GM23248 (cell line): Measurements from ENCODE around the gene GCK. TPM values are rescaled to one million over a fixed set of nuclear protein-coding genes. Genes with fewer than 3 reads are reported as not detected.
"Not testable (repeated sequence)": the region's sequence is repeated elsewhere in the genome, so short reads cannot be mapped to it uniquely, and the experiment has no call there.

Source experiments
- DNase-seq: peaks from one replicate; pipeline ENCODE4 v3.0.0-alpha.2; 2015
- H2AFZ ChIP-seq: fragments of 200-600 bp; sonication (generic); 2 replicates; pipeline ENCODE4 v1.6.1; 2016; ENCODE audit warnings: antibody characterized with exemption
- H3F3A ChIP-seq: fragments of 200-600 bp; sonication (generic); 2 replicates; pipeline ENCODE4 v1.6.1; 2016; ENCODE audit warnings: mild to moderate bottlenecking, antibody characterized with exemption, mixed run types; ENCODE audit not compliant: insufficient read depth
- H3K27ac ChIP-seq: fragments of 200-600 bp; sonication (generic); 2 replicates; pipeline ENCODE4 v1.5.1; 2016; ENCODE audit warnings: mild to moderate bottlenecking
- H3K27me3 ChIP-seq: fragments of 200-600 bp; sonication (generic); replicated peaks from 2 replicates; pipeline ENCODE4 v1.6.1; 2016; ENCODE audit warnings: mild to moderate bottlenecking; ENCODE audit not compliant: insufficient read depth
- H3K36me3 ChIP-seq: fragments of 200-600 bp; sonication (generic); 2 replicates; pipeline ENCODE4 v1.6.1; 2016; ENCODE audit warnings: low read depth, mild to moderate bottlenecking
- H3K4me1 ChIP-seq: fragments of 200-600 bp; sonication (generic); 2 replicates; pipeline ENCODE4 v1.6.1; 2016; ENCODE audit warnings: mild to moderate bottlenecking; ENCODE audit not compliant: insufficient read depth
- H3K4me2 ChIP-seq: fragments of 200-600 bp; sonication (generic); one replicate; pipeline ENCODE4 v1.6.1; 2016; ENCODE audit warnings: mild to moderate bottlenecking; ENCODE audit not compliant: unreplicated experiment
- H3K4me3 ChIP-seq: fragments of 200-600 bp; sonication (generic); 2 replicates; pipeline ENCODE4 v1.5.1; 2016; ENCODE audit warnings: mild to moderate bottlenecking
- H3K79me2 ChIP-seq: fragments of 200-600 bp; sonication (generic); 2 replicates; pipeline ENCODE4 v1.6.1; 2016; ENCODE audit warnings: mild to moderate bottlenecking; ENCODE audit not compliant: insufficient read depth
- H3K9ac ChIP-seq: fragments of 200-600 bp; sonication (generic); 2 replicates; pipeline ENCODE4 v1.6.1; 2016; ENCODE audit warnings: mild to moderate bottlenecking
- H3K9me2 ChIP-seq: fragments of 200-600 bp; sonication (generic); 2 replicates; pipeline ENCODE4 v1.6.1; 2016; ENCODE audit warnings: mixed run types, mild to moderate bottlenecking, moderate library complexity; ENCODE audit not compliant: insufficient read depth
- H3K9me3 ChIP-seq: fragments of 200-600 bp; sonication (generic); one replicate; pipeline ENCODE4 v1.6.1; 2017; ENCODE audit warnings: low read depth
- H4K20me1 ChIP-seq: fragments of 200-600 bp; sonication (generic); 2 replicates; pipeline ENCODE4 v1.6.0; 2016; ENCODE audit not compliant: insufficient read depth
- EZH2 ChIP-seq: fragments of 200-600 bp; sonication (generic); IDR thresholded peaks from 2 replicates; pipeline ENCODE4 v1.6.1; 2018; ENCODE audit warnings: antibody characterized with exemption, mild to moderate bottlenecking; ENCODE audit not compliant: insufficient read depth, poor library complexity, severe bottlenecking
- EZH2phosphoT487 ChIP-seq: fragments of 200-600 bp; sonication (generic); IDR thresholded peaks from 2 replicates; pipeline ENCODE4 v1.6.1; 2018; ENCODE audit warnings: antibody characterized with exemption, moderate library complexity, mild to moderate bottlenecking, low read depth; ENCODE audit not compliant: insufficient read depth
- WGBS, 2 experiments: methylation state at CpG; one replicate each; pipeline ENCODE4 v1.1.6; 2015 to 2017; ENCODE audit warnings: low lambda C conversion rate in 2 of 2, low coverage in 1 of 2; ENCODE audit errors: missing lambda C conversion rate in 2 of 2; 5-methylcytosine and 5-hydroxymethylcytosine counted together
- in situ Hi-C: fragments of 300-500 bp; cut with MboI; formaldehyde crosslinking; loops from 2 replicates; pipeline ENCODE4 v1.15.0; 2020
- polyA plus RNA-seq: library from polyadenylated mRNA; unstranded; fragments of >200 nt; fragmentation: Nextera tagmentation; extraction: Ambion mirVana; gene quantifications from 2 replicates; pipeline ENCODE4 v1.2.1, GENCODE V29; 2016
- total RNA-seq: library from RNA; depleted of rRNA; stranded (reverse); fragments of >200 nt; shearing (Covaris generic); gene quantifications from 2 replicates; pipeline ENCODE4 v1.2.3, GENCODE V29; 2014

GCK gene
- total and polyA plus RNA-seq, 2 experiments from 2014 or later, result 0.11 to 0.23 TPM

GRCh38 chr7:44131173-44132029, 57.8 kb downstream of the GCK start:
- no peaks in the 10 kb centered on the region for H3K27me3 ChIP-seq
- no peaks in the 10 kb centered on the region for H3K36me3 ChIP-seq
- no peaks in the 10 kb centered on the region for H4K20me1 ChIP-seq
- in situ Hi-C loops, result no loop called here
- H3K79me2 ChIP-seq, result no peaks in the 10 kb centered on the region
- H3K9me2 ChIP-seq, result no peaks in the 10 kb centered on the region
- H3K9me3 ChIP-seq, result no peaks in the 10 kb centered on the region
- no peak overlapping the region for H3K4me2 ChIP-seq
- 0 out of 2 replicates have a peak overlapping the region, but pooled peaks have one; percentile 3 for H2AFZ ChIP-seq
- H3F3A ChIP-seq, result no peaks in the 10 kb centered on the region
- peak; percentile 21 for DNase-seq
- TF ChIP-seq EZH2 (no peak), EZH2phosphoT487 (no peak)
- WGBS, 2 experiments, result 75 to 79% methylated on average over 11 to 12 of the region's 12 CpGs
- H3K9ac ChIP-seq, result no peak overlapping the region
- peaks cover 10% of the 10 kb centered on the region; the same call in 1 of the 2 replicates for H3K4me1 ChIP-seq
- H3K4me3 ChIP-seq, result no peak overlapping the region
- H3K27ac ChIP-seq, result no peak overlapping the region

GRCh38 chr7:44128721-44129582, 60.3 kb downstream of the GCK start:
- no peaks in the 10 kb centered on the region for H3K9me2 ChIP-seq
- in situ Hi-C loops, result no loop called here
- H4K20me1 ChIP-seq, result no peaks in the 10 kb centered on the region
- TF ChIP-seq EZH2phosphoT487 (no peak), EZH2 (no peak)
- H3K27ac ChIP-seq, result no peak overlapping the region
- DNase-seq, result no peak
- H3K4me3 ChIP-seq, result no peak overlapping the region
- H3K9me3 ChIP-seq, result no peaks in the 10 kb centered on the region
- WGBS, 2 experiments, result 44 to 48% methylated on average over 5 to 6 of the region's 6 CpGs
- no peaks in the 10 kb centered on the region for H3K36me3 ChIP-seq
- no peak overlapping the region for H3K9ac ChIP-seq
- H3F3A ChIP-seq, result no peaks in the 10 kb centered on the region
- H3K79me2 ChIP-seq, result no peaks in the 10 kb centered on the region
- H3K4me2 ChIP-seq, result no peak overlapping the region
- H2AFZ ChIP-seq, result no peak overlapping the region
- H3K4me1 ChIP-seq, result peaks cover 10% of the 10 kb centered on the region; the same call in 1 of the 2 replicates
- H3K27me3 ChIP-seq, result no peaks in the 10 kb centered on the region

DNA sequence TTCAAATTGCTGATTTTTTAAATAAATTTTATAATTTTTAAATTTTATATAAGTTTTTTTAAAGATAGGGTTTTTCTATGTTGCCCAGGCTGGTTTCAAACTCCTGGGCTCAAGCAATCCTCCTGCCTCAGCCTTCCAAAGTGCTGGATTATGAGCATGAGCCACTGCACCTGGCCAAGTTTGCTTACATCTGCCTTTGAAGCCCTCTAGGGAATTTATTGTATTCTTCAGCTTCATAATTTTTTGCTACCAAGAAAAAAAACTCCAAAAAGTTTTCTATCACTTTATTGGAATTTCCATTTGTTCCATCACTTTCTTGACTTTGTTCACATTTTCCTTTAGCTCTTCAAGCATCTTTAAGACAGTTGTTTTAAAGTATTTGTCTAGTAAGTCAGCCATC, 62.1 kb downstream of the GCK start:
- no peaks in the 10 kb centered on the region for H3K36me3 ChIP-seq
- H3K4me1 ChIP-seq, result peaks cover 13% of the 10 kb centered on the region
- no peaks in the 10 kb centered on the region for H3F3A ChIP-seq
- no peak overlapping the region for H3K4me3 ChIP-seq
- no peaks in the 10 kb centered on the region for H3K9me2 ChIP-seq
- no peaks in the 10 kb centered on the region for H4K20me1 ChIP-seq
- no peaks in the 10 kb centered on the region for H3K9me3 ChIP-seq
- no peaks in the 10 kb centered on the region for H3K27me3 ChIP-seq
- H3K9ac ChIP-seq, result no peak overlapping the region
- H3K27ac ChIP-seq, result no peak overlapping the region
- peaks cover 8% of the 10 kb centered on the region for H3K79me2 ChIP-seq
- TF ChIP-seq EZH2phosphoT487 (no peak), EZH2 (no peak)
- in situ Hi-C loops, result no loop called here
- no peak overlapping the region for H3K4me2 ChIP-seq
- no peak for DNase-seq
- H2AFZ ChIP-seq, result no peak overlapping the region

GRCh38 chr7:44126574-44126973, 62.7 kb downstream of the GCK start:
- DNase-seq, H3K36me3 ChIP-seq, H2AFZ ChIP-seq, H3K4me1 ChIP-seq, H3K9me3 ChIP-seq, H3K27ac ChIP-seq, H3K4me2 ChIP-seq, H3K4me3 ChIP-seq, H3K27me3 ChIP-seq, H3F3A ChIP-seq, in situ Hi-C loops, H4K20me1 ChIP-seq, H3K9me2 ChIP-seq, H3K9ac ChIP-seq: not testable (repeated sequence)
- H3K79me2 ChIP-seq, result peaks cover 14% of the 10 kb centered on the region
- WGBS, 2 experiments, result 86 to 92% methylated on average over 4 of the region's 4 CpGs
